Astrocyte (in vitro differentiated cells and primary cell): Measurements from ENCODE around the gene PLD6. TPM values are rescaled to one million over a fixed set of nuclear protein-coding genes. Genes with fewer than 3 reads are reported as not detected.

ENCODE experiments used
- DNase-seq: peaks from one replicate; pipeline ENCODE4 v3.0.0-alpha.2; 2010; ENCODE audit warnings: low read depth
- FAIRE-seq: peaks from 2 replicates; lab custom pipeline; 2011; peaks lifted over from hg19 to GRCh38; lab: Jason Lieb, UNC
- H2AFZ ChIP-seq: 2 replicates; pipeline ENCODE4 v1.6.0; 2012; ENCODE audit warnings: low read depth, low read length, inconsistent platforms
- H3K27ac ChIP-seq: 2 replicates; pipeline ENCODE4 v1.5.1; 2011; ENCODE audit warnings: low read depth, low read length, inconsistent platforms
- H3K27me3 ChIP-seq: 2 replicates; pipeline ENCODE4 v1.6.0; 2011; ENCODE audit warnings: low read length, inconsistent platforms; ENCODE audit not compliant: insufficient read depth
- H3K36me3 ChIP-seq: 2 replicates; pipeline ENCODE4 v1.5.1; 2011; ENCODE audit warnings: low read length, inconsistent platforms; ENCODE audit not compliant: insufficient read depth
- H3K4me1 ChIP-seq: 2 replicates; pipeline ENCODE4 v1.5.1; 2011; ENCODE audit warnings: low read length, inconsistent platforms; ENCODE audit not compliant: insufficient read depth
- H3K4me2 ChIP-seq: 2 replicates; pipeline ENCODE4 v1.6.0; 2012; ENCODE audit warnings: low read length, inconsistent platforms
- H3K4me3 ChIP-seq: 2 replicates; pipeline ENCODE4 v1.5.1; 2011; ENCODE audit warnings: low read depth, mild to moderate bottlenecking, low read length, inconsistent platforms; ENCODE audit not compliant: insufficient read depth
- H3K79me2 ChIP-seq: 2 replicates; pipeline ENCODE4 v1.6.0; 2012; ENCODE audit warnings: mild to moderate bottlenecking, low read length, inconsistent platforms; ENCODE audit not compliant: insufficient read depth
- H3K9ac ChIP-seq: 2 replicates; pipeline ENCODE4 v1.6.0; 2012; ENCODE audit warnings: mild to moderate bottlenecking, low read length, inconsistent platforms
- H3K9me3 ChIP-seq: 2 replicates; pipeline ENCODE4 v1.5.1; 2012; ENCODE audit warnings: low read depth, mild to moderate bottlenecking, low read length, inconsistent platforms; ENCODE audit not compliant: insufficient read depth
- H4K20me1 ChIP-seq: 2 replicates; pipeline ENCODE4 v1.6.0; 2012; ENCODE audit warnings: low read length, inconsistent platforms; ENCODE audit not compliant: insufficient read depth
- H3K27ac Mint-ChIP-seq: one replicate; pipeline ENCODE4 v1.8.0; 2021; ENCODE audit warnings: mild to moderate bottlenecking, mixed read lengths; ENCODE audit not compliant: unreplicated experiment
- H3K27me3 Mint-ChIP-seq: one replicate; pipeline ENCODE4 v1.8.0; 2021; ENCODE audit warnings: low read depth, mixed read lengths; ENCODE audit not compliant: unreplicated experiment
- H3K36me3 Mint-ChIP-seq: one replicate; pipeline ENCODE4 v1.8.0; 2021; ENCODE audit warnings: low read depth, mixed read lengths; ENCODE audit not compliant: unreplicated experiment
- H3K4me1 Mint-ChIP-seq: one replicate; pipeline ENCODE4 v1.8.0; 2021; ENCODE audit warnings: low read depth, mixed read lengths; ENCODE audit not compliant: unreplicated experiment
- H3K4me3 Mint-ChIP-seq: one replicate; pipeline ENCODE4 v1.8.0; 2021; ENCODE audit warnings: mild to moderate bottlenecking, moderate library complexity, mixed read lengths; ENCODE audit not compliant: unreplicated experiment
- H3K9me3 Mint-ChIP-seq: one replicate; pipeline ENCODE4 v1.8.0; 2021; ENCODE audit warnings: mild to moderate bottlenecking, mixed read lengths; ENCODE audit not compliant: unreplicated experiment
- CTCF ChIP-seq: IDR thresholded peaks from 2 replicates; pipeline ENCODE4 v1.5.1; 2011; ENCODE audit warnings: low read depth, mild to moderate bottlenecking, inconsistent platforms, low read length, moderate library complexity; ENCODE audit not compliant: insufficient read depth
- EZH2 ChIP-seq: IDR thresholded peaks from 2 replicates; pipeline ENCODE4 v1.6.1; 2012; ENCODE audit warnings: mild to moderate bottlenecking, low read length, inconsistent platforms; ENCODE audit not compliant: insufficient read depth
- total RNA-seq: library from RNA; stranded (reverse); gene quantifications from 2 replicates; pipeline ENCODE4 v1.2.1, GENCODE V29; 2021

Gene PLD6
- total RNA-seq, 1 donor from 2014 or later: 0.64 TPM

GRCh38 chr17:17214646-17215436 lies 8.7 kb upstream of the PLD6 start:
- FAIRE-seq (no peak), DNase-seq (no peak)
- Mint-ChIP-seq H3K4me3 (no peak overlapping the region), H3K9me3 (no peaks in the 10 kb centered on the region), H3K27ac (no peak overlapping the region), H3K36me3 (peaks cover 13% of the 10 kb centered on the region), H3K27me3 (no peaks in the 10 kb centered on the region), H3K4me1 (no peaks in the 10 kb centered on the region)
- TF ChIP-seq CTCF (no peak), EZH2 (no peak)
- Histone ChIP-seq H3K27ac (no peak overlapping the region), H3K4me2 (no peak overlapping the region), H3K9me3 (no peaks in the 10 kb centered on the region), H2AFZ (no peak overlapping the region), H3K4me3 (no peak overlapping the region), H3K27me3 (no peaks in the 10 kb centered on the region), H3K79me2 (no peaks in the 10 kb centered on the region), H3K4me1 (no peaks in the 10 kb centered on the region), H3K9ac (no peak overlapping the region), H4K20me1 (peaks cover 18% of the 10 kb centered on the region), H3K36me3 (peaks cover 34% of the 10 kb centered on the region)

GRCh38 chr17:17213775-17214174 lies 7.6 kb upstream of the PLD6 start:
- H2AFZ ChIP-seq: no peak overlapping the region
- no peaks in the 10 kb centered on the region for H3K4me1 Mint-ChIP-seq
- peaks cover 32% of the 10 kb centered on the region for H3K36me3 ChIP-seq
- H3K4me2 ChIP-seq: no peak overlapping the region
- no peaks in the 10 kb centered on the region for H3K9me3 ChIP-seq
- no peak for DNase-seq
- no peaks in the 10 kb centered on the region for H3K79me2 ChIP-seq
- no peak overlapping the region for H3K4me3 ChIP-seq
- peaks cover 11% of the 10 kb centered on the region for H3K36me3 Mint-ChIP-seq
- TF ChIP-seq EZH2 (no peak), CTCF (no peak)
- no peak overlapping the region for H3K27ac Mint-ChIP-seq
- no peaks in the 10 kb centered on the region for H3K27me3 Mint-ChIP-seq
- H3K27ac ChIP-seq: no peak overlapping the region
- no peaks in the 10 kb centered on the region for H3K4me1 ChIP-seq
- no peak overlapping the region for H3K9ac ChIP-seq
- H3K27me3 ChIP-seq: no peaks in the 10 kb centered on the region
- no peaks in the 10 kb centered on the region for H3K9me3 Mint-ChIP-seq
- H3K4me3 Mint-ChIP-seq: no peak overlapping the region
- no peak for FAIRE-seq
- H4K20me1 ChIP-seq: peaks cover 15% of the 10 kb centered on the region

GRCh38 chr17:17207998-17208397 lies 1.9 kb upstream of the PLD6 start:
- Histone ChIP-seq H3K9ac (no peak overlapping the region), H4K20me1 (peaks cover 19% of the 10 kb centered on the region), H3K4me3 (no peak overlapping the region), H3K9me3 (no peaks in the 10 kb centered on the region), H3K4me2 (no peak overlapping the region), H3K27ac (no peak overlapping the region), H3K79me2 (no peaks in the 10 kb centered on the region), H3K36me3 (peaks cover 6% of the 10 kb centered on the region), H2AFZ (no peak overlapping the region), H3K27me3 (no peaks in the 10 kb centered on the region), H3K4me1 (peaks cover 22% of the 10 kb centered on the region)
- DNase-seq (no peak), FAIRE-seq (no peak)
- Mint-ChIP-seq H3K27ac (no peak overlapping the region), H3K9me3 (no peaks in the 10 kb centered on the region), H3K4me1 (no peaks in the 10 kb centered on the region), H3K36me3 (peaks cover 6% of the 10 kb centered on the region), H3K27me3 (peaks cover 11% of the 10 kb centered on the region), H3K4me3 (no peak overlapping the region)
- TF ChIP-seq EZH2 (no peak), CTCF (no peak)
